ENCODE measurements around the gene ZNF469.

Gene ZNF469

DNA sequence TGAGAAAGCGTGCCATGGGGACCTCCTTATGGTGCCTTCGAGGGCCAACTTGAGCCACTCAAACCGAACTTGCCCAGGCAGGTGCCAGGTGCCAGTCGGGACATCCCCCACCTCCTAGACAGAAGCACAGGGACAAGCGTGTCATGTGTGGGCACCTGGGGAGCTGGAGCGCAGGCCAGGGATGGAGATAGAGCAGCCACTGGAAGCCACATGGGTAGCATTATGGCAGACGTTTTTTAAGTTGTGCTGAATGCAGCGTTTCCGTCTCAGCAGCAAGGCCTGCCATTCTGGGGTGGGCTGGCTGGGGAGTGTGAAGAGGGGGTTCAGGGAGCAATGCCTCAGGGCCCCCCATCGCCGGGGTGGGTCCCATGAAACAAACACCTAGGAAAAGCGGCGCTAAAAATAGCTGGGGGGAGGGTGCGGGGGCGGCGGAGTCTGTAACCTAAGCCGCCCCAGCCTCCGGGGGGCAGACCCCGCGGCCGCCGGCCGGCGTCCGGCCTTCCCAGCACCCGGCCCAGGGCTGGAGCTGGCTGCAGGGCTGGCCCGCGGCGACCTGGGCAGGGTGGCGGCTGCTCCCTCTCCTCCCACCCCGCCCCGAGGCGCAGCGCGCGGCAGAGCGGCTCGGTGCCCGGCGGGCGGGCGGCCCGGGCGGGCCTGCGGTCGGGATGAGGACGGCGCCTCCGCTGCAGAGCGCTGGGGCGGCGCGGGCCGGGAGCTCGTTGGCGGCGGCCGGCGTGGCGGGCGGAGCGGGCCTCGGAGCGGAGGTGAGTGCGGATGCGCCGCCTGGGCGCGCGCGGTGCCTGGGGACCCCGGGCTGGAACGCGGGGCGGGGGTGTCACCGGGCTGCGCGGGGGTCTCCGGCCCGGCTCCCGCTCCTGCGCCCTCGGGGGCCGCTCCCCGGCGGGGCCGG, at the start of gene ZNF469:
ZNF469 (plus strand) TSS at position 469 of the 910 bp plus-strand sequence. CDS start 44,512 bp downstream, outside the sequence.
- intact Hi-C loops (cut with micrococcal nuclease) = no loop called here
- H3K36me3 Mint-ChIP-seq (ENCODE audit: low read depth) = no peaks in the 10 kb centered on the region
- H3K27me3 Mint-ChIP-seq = peaks cover 37% of the 10 kb centered on the region
- no peak within 1 kb of the TSS for H3K27ac Mint-ChIP-seq
- peaks cover 5% of the 10 kb centered on the region for H3K4me1 Mint-ChIP-seq (ENCODE audit: low read depth)
- no peak within 1 kb of the TSS for H3K4me3 Mint-ChIP-seq
- no peaks in the 10 kb centered on the region for H3K9me3 Mint-ChIP-seq

- Mint-ChIP-seq H3K27ac (no peak overlapping the region), H3K36me3 (ENCODE audit: low read depth) (no peaks in the 10 kb centered on the region), H3K27me3 (peaks cover 17% of the 10 kb centered on the region), H3K4me1 (ENCODE audit: low read depth) (peaks cover 8% of the 10 kb centered on the region), H3K9me3 (peaks cover 14% of the 10 kb centered on the region), H3K4me3 (no peak overlapping the region)
- intact Hi-C loops (cut with micrococcal nuclease) = no loop called here
Measured at GRCh38 chr16:88333848-88334777, 48.6 kb upstream of the ZNF469 start.

- Mint-ChIP-seq H3K27me3 (peaks cover 17% of the 10 kb centered on the region), H3K4me3 (no peak overlapping the region), H3K36me3 (ENCODE audit: low read depth) (no peaks in the 10 kb centered on the region), H3K9me3 (peaks cover 14% of the 10 kb centered on the region), H3K4me1 (ENCODE audit: low read depth) (peaks cover 8% of the 10 kb centered on the region), H3K27ac (no peak overlapping the region)
- intact Hi-C loops (cut with micrococcal nuclease) = no loop called here
Measured at GRCh38 chr16:88334778-88335720, 47.7 kb upstream of the ZNF469 start.

DNA sequence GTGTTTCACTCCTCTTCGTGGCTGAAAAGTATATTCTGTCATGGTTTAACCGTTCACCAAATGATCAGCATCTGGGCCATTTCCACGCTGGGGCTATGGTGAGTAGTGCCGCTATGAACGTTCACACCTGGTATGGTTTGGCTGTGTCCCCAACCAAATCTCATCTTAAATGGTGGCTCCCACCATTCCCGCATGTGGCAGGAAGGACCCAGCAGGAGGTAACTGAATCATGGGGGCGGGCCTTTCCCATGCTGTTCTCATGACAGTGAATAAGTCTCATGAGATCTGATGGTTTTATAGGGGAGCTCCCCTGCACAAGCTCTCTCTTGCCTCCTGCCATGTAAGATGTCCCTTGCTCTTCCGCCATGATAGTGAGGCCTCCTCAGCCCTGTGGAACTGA, 45.7 kb upstream of the ZNF469 start:
- intact Hi-C loops (cut with micrococcal nuclease) = no loop called here
- Mint-ChIP-seq H3K4me3 (no peak overlapping the region), H3K4me1 (ENCODE audit: low read depth) (peaks cover 8% of the 10 kb centered on the region), H3K27me3 (peaks cover 17% of the 10 kb centered on the region), H3K36me3 (ENCODE audit: low read depth) (no peaks in the 10 kb centered on the region), H3K27ac (no peak overlapping the region), H3K9me3 (peaks cover 14% of the 10 kb centered on the region)

- Mint-ChIP-seq H3K9me3 (peaks cover 14% of the 10 kb centered on the region), H3K36me3 (ENCODE audit: low read depth) (no peaks in the 10 kb centered on the region), H3K4me1 (ENCODE audit: low read depth) (peaks cover 8% of the 10 kb centered on the region), H3K27ac (no peak overlapping the region), H3K27me3 (peaks cover 17% of the 10 kb centered on the region), H3K4me3 (no peak overlapping the region)
- intact Hi-C loops (cut with micrococcal nuclease) = no loop called here
Measured at GRCh38 chr16:88337538-88337937, 45.2 kb upstream of the ZNF469 start.

DNA sequence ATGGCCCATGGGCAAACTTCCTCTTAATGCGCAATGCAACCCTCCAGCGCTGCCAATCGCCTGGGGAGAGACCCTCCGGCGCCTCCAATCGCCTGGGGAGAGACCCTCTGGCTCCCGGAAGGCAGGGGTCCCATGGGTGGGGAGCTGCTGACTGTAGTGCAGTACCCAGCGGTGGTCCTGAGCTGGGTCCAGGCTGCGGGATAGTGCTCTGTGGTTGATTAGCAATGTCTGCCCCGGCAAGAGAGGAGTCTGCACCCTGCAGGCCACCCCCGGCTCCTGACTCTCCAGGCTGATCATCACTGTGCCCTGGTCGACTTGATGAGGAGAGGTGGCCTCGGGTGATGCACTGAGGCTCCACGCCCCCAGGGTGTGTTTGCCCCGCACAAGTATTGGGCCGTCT, 44.6 kb upstream of the ZNF469 start:
- H3K4me3 Mint-ChIP-seq = no peak overlapping the region
- peaks cover 14% of the 10 kb centered on the region for H3K9me3 Mint-ChIP-seq

GRCh38 chr16:88338896-88339295, 43.9 kb upstream of the ZNF469 start:
- H3K36me3 Mint-ChIP-seq (ENCODE audit: low read depth) = no peaks in the 10 kb centered on the region
- no peak overlapping the region for H3K4me3 Mint-ChIP-seq
- intact Hi-C loops (cut with micrococcal nuclease) = no loop called here
- H3K4me1 Mint-ChIP-seq (ENCODE audit: low read depth) = peaks cover 2% of the 10 kb centered on the region
- no peak overlapping the region for H3K27ac Mint-ChIP-seq
- peaks cover 20% of the 10 kb centered on the region for H3K27me3 Mint-ChIP-seq
- peaks cover 14% of the 10 kb centered on the region for H3K9me3 Mint-ChIP-seq

More for the DNA sequence above, 44.6 kb upstream of the ZNF469 start:
- H3K27me3 Mint-ChIP-seq = peaks cover 18% of the 10 kb centered on the region
- H3K4me1 Mint-ChIP-seq (ENCODE audit: low read depth) = peaks cover 8% of the 10 kb centered on the region
- intact Hi-C loops (cut with micrococcal nuclease) = no loop called here
- no peak overlapping the region for H3K27ac Mint-ChIP-seq
- no peaks in the 10 kb centered on the region for H3K36me3 Mint-ChIP-seq (ENCODE audit: low read depth)

GRCh38 chr16:88339930-88340754, 42.6 kb upstream of the ZNF469 start:
- H3K36me3 Mint-ChIP-seq (ENCODE audit: low read depth) = no peaks in the 10 kb centered on the region
- no peak overlapping the region for H3K27ac Mint-ChIP-seq

DNA sequence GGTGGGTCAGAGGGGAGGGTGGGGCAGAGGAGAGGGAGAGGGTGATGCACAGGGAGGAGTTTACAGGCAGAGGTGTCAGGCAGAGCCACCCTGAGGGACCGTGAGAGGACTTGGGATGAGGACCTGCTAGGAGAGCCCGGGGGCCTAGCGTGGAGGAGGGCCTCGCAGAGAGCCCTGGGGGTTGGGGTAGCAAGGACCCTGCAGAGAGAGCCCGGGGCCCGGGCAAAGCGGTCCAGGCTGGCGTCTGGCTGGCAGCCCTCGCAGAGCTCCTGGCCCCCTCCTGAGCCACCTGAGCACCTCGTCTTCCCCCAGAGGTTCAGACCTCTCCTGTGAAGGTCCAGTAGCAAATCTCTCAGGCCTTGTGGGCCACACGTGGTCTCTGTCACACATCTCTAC, 42.0 kb upstream of the ZNF469 start:
- H3K27ac Mint-ChIP-seq = no peak overlapping the region
- no peaks in the 10 kb centered on the region for H3K36me3 Mint-ChIP-seq (ENCODE audit: low read depth)
- H3K27me3 Mint-ChIP-seq = peaks cover 22% of the 10 kb centered on the region
- no peaks in the 10 kb centered on the region for H3K4me1 Mint-ChIP-seq (ENCODE audit: low read depth)
- H3K4me3 Mint-ChIP-seq = no peak overlapping the region
- peaks cover 14% of the 10 kb centered on the region for H3K9me3 Mint-ChIP-seq
- intact Hi-C loops (cut with micrococcal nuclease) = no loop called here

More at GRCh38 chr16:88339930-88340754, 42.6 kb upstream of the ZNF469 start:
- Mint-ChIP-seq H3K4me1 (ENCODE audit: low read depth) (no peaks in the 10 kb centered on the region), H3K27me3 (peaks cover 22% of the 10 kb centered on the region), H3K9me3 (peaks cover 14% of the 10 kb centered on the region), H3K4me3 (no peak overlapping the region)
- intact Hi-C loops (cut with micrococcal nuclease) = no loop called here

GRCh38 chr16:88341551-88342290, 41.0 kb upstream of the ZNF469 start:
- no peaks in the 10 kb centered on the region for H3K36me3 Mint-ChIP-seq (ENCODE audit: low read depth)

DNA sequence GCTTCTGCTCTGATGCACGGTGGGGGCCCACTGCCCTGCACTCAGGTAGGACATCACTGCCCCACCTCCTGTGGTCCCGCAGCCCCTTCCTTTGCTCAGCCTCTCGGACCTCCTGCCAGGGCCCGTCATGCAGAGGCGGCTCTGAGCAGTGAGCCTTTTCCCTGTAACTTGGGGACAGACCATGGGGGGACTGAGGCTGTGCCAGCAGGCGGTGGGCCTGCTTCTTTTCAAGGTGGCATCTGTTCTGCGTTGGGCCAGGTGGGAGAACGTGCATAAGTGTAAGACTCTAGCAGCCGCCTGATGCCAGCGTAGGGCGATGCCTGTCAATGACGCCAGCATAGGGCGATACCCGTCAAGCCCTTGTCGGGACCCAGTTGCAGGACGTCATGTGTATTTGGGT, 40.3 kb upstream of the ZNF469 start:
- Mint-ChIP-seq H3K36me3 (ENCODE audit: low read depth) (no peaks in the 10 kb centered on the region), H3K27ac (no peak overlapping the region), H3K4me3 (no peak overlapping the region), H3K9me3 (no peaks in the 10 kb centered on the region), H3K27me3 (peaks cover 23% of the 10 kb centered on the region), H3K4me1 (ENCODE audit: low read depth) (no peaks in the 10 kb centered on the region)
- intact Hi-C loops (cut with micrococcal nuclease) = no loop called here

More at GRCh38 chr16:88341551-88342290, 41.0 kb upstream of the ZNF469 start:
- intact Hi-C loops (cut with micrococcal nuclease) = no loop called here
- Mint-ChIP-seq H3K4me3 (no peak overlapping the region), H3K4me1 (ENCODE audit: low read depth) (no peaks in the 10 kb centered on the region), H3K27me3 (peaks cover 22% of the 10 kb centered on the region), H3K27ac (no peak overlapping the region), H3K9me3 (peaks cover 5% of the 10 kb centered on the region)

- Mint-ChIP-seq H3K9me3 (no peaks in the 10 kb centered on the region), H3K4me3 (no peak overlapping the region), H3K4me1 (ENCODE audit: low read depth) (no peaks in the 10 kb centered on the region), H3K27ac (no peak overlapping the region), H3K36me3 (ENCODE audit: low read depth) (no peaks in the 10 kb centered on the region), H3K27me3 (peaks cover 18% of the 10 kb centered on the region)
- intact Hi-C loops (cut with micrococcal nuclease) = no loop called here
Measured at GRCh38 chr16:88343271-88343791, 39.4 kb upstream of the ZNF469 start.

Measured in dendritic cell treated with granulocyte-macrophage colony-stimulating factor and Interleukin-4, amounts not matched to agents 40 ng/mL and 50 ng/mL, for 4 days (primary cell).